Measurements from ENCODE around the gene LOX.

DNA sequence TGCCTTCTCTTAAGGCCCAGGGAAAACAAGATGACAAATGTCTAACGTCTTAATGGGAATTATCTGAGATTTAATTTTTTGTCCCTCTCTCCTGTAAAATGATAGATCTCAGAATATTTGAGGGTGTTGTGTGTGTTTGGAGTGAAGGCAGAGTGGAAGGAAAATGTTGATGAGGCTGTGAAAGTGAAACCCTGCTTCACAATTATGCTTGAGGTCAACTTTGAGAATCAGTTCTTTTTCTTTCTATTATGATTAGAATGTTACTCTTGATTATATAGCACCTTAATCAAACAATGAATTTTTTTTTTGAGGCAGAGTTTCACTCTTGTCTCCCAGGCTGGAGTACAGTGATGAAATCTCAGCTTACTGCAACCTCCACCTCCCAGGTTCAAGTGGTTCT, 5.5 kb upstream of the LOX start:
- TF ChIP-seq, protein P1, sequence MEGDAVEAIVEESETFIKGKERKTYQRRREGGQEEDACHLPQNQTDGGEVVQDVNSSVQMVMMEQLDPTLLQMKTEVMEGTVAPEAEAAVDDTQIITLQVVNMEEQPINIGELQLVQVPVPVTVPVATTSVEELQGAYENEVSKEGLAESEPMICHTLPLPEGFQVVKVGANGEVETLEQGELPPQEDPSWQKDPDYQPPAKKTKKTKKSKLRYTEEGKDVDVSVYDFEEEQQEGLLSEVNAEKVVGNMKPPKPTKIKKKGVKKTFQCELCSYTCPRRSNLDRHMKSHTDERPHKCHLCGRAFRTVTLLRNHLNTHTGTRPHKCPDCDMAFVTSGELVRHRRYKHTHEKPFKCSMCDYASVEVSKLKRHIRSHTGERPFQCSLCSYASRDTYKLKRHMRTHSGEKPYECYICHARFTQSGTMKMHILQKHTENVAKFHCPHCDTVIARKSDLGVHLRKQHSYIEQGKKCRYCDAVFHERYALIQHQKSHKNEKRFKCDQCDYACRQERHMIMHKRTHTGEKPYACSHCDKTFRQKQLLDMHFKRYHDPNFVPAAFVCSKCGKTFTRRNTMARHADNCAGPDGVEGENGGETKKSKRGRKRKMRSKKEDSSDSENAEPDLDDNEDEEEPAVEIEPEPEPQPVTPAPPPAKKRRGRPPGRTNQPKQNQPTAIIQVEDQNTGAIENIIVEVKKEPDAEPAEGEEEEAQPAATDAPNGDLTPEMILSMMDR (IDR thresholded peaks at IDR 0.05), result no peak
- TF ChIP-seq EZH2phosphoT487 (IDR thresholded peaks at IDR 0.05), result no peak
